OCI-LY7 (cell line): Measurements from ENCODE around the gene RBM15. TPM values are rescaled to one million over a fixed set of nuclear protein-coding genes. Genes with fewer than 3 reads are reported as not detected.

Experiments
- BruUV-seq: library from RNA; stranded (reverse); fragments of 400-500 nt; replicated peaks from 2 replicates; lab custom pipeline; 2021; lab: Mats Ljungman, UMichigan
- CTCF ChIA-PET: fragments of 300-600 bp; sonication (Branson Sonifier 250); formaldehyde crosslinking; loops from one replicate; lab custom pipeline; 2022; ENCODE audit warnings: antibody characterized with exemption; ENCODE audit not compliant: unreplicated experiment; lab: Charles Lee
- POLR2A ChIA-PET: fragments of 300-600 bp; sonication (Branson Sonifier 250); formaldehyde crosslinking; loops from one replicate; lab custom pipeline; 2022; ENCODE audit warnings: antibody characterized with exemption; lab: Charles Lee
- DNase-seq: peaks from one replicate; pipeline ENCODE4 v3.0.0-alpha.2; 2015; ENCODE audit warnings: low spot score
- H2AFZ ChIP-seq: fragments of 200-600 bp; sonication (generic), shearing (Covaris generic); 2 replicates; pipeline ENCODE4 v1.6.1; 2014; ENCODE audit warnings: mild to moderate bottlenecking, antibody characterized with exemption, low read length, moderate library complexity
- H3K27ac ChIP-seq: fragments of 200-600 bp; sonication (generic); 2 replicates; pipeline ENCODE4 v1.5.1; 2014; ENCODE audit warnings: mixed run types, low read depth, mild to moderate bottlenecking, moderate library complexity, low read length, inconsistent platforms; ENCODE audit not compliant: poor library complexity, severe bottlenecking
- H3K36me3 ChIP-seq: fragments of 200-600 bp; sonication (generic); 2 replicates; pipeline ENCODE4 v1.6.1; 2014; ENCODE audit warnings: mild to moderate bottlenecking, antibody characterized with exemption, low read length, moderate library complexity, mixed read lengths; ENCODE audit not compliant: insufficient read depth
- H3K4me1 ChIP-seq: fragments of 200-600 bp; sonication (generic); 2 replicates; pipeline ENCODE4 v1.5.1; 2014; ENCODE audit warnings: mild to moderate bottlenecking, low read length; ENCODE audit not compliant: insufficient read depth, poor library complexity, severe bottlenecking
- H3K4me2 ChIP-seq: fragments of 200-600 bp; sonication (generic); 2 replicates; pipeline ENCODE4 v1.6.1; 2014; ENCODE audit warnings: mild to moderate bottlenecking, low read length
- H3K4me3 ChIP-seq: fragments of 200-600 bp; sonication (generic); 2 replicates; pipeline ENCODE4 v1.5.1; 2014; ENCODE audit warnings: mild to moderate bottlenecking, low read depth, low read length; ENCODE audit not compliant: poor library complexity, severe bottlenecking
- H3K79me2 ChIP-seq: fragments of 200-600 bp; sonication (generic); 2 replicates; pipeline ENCODE4 v1.6.1; 2016; ENCODE audit warnings: low read depth, mild to moderate bottlenecking, low read length, moderate library complexity, mixed read lengths; ENCODE audit not compliant: insufficient read depth
- H3K9me2 ChIP-seq: fragments of 200-600 bp; sonication (generic); 2 replicates; pipeline ENCODE4 v1.6.1; 2016; ENCODE audit warnings: mild to moderate bottlenecking, low read length, mixed read lengths; ENCODE audit not compliant: insufficient read depth
- H3K9me3 ChIP-seq: fragments of 200-600 bp; sonication (generic); 2 replicates; pipeline ENCODE4 v1.6.1; 2014; ENCODE audit warnings: mild to moderate bottlenecking, mixed run types, low read length, mixed read lengths
- H4K20me1 ChIP-seq: fragments of 200-600 bp; sonication (generic); 2 replicates; pipeline ENCODE4 v1.6.1; 2014; ENCODE audit warnings: mild to moderate bottlenecking, antibody characterized with exemption, low read length, moderate library complexity, mixed read lengths; ENCODE audit not compliant: insufficient read depth
- CTCF ChIP-seq: fragments of 200-600 bp; sonication (generic); conservative IDR thresholded peaks from 2 replicates; pipeline ENCODE4 v1.5.1; 2014; ENCODE audit warnings: mild to moderate bottlenecking, antibody characterized with exemption, low read length, moderate library complexity, mixed read lengths
- EZH2phosphoT487 ChIP-seq: fragments of 200-600 bp; sonication (generic); IDR thresholded peaks from 2 replicates; pipeline ENCODE4 v1.6.1; 2018; ENCODE audit warnings: low read depth, borderline replicate concordance, mild to moderate bottlenecking, mixed run types, antibody characterized with exemption, low read length, moderate library complexity, mixed read lengths
- intact Hi-C: fragments of 100-400 bp; cut with micrococcal nuclease; formaldehyde crosslinking; loops from one replicate; pipeline ENCODE4 v1.10.0; 2022; ENCODE audit not compliant: unreplicated experiment
- total RNA-seq, 2 experiments: library from RNA; depleted of rRNA in 1 of 2; stranded (reverse); fragments of >200 nt in 1 of 2; shearing (Covaris generic) in 1 of 2; gene quantifications; 2 replicates each; pipeline ENCODE4 v1.2.3, GENCODE V29; 2014 to 2022

RBM15 gene
- total RNA-seq, 2 experiments from 2014 or later, result 119 to 221 TPM

GRCh38 chr1:110340207-110340468 lies 961 bp downstream of the RBM15 start:
- TF ChIP-seq EZH2phosphoT487, result no peak
- TF ChIP-seq CTCF, result 0 out of 2 replicates have a peak, but pooled peaks have one; percentile 10
- ChIA-PET CTCF (no interaction called here), POLR2A (interaction anchor here (0.5 to 6.1 kb wide), 4 partner anchors 8 to 626 kb away, joined by 3 to 39 read pairs (median 13); no protein-coding TSS in a partner anchor)
- H2AFZ ChIP-seq, result no peak overlapping the region
- peaks cover 40% of the 10 kb centered on the region for H3K4me1 ChIP-seq
- intact Hi-C loops, result no loop called here
- peaks cover 57% of the 10 kb centered on the region for H3K36me3 ChIP-seq
- peak overlapping the region; percentile 92 for H3K27ac ChIP-seq
- DNase-seq, result no peak
- peaks cover 74% of the 10 kb centered on the region for H3K79me2 ChIP-seq
- H3K9me2 ChIP-seq, result no peaks in the 10 kb centered on the region
- peak overlapping the region; percentile 93 for H3K4me3 ChIP-seq
- H3K4me2 ChIP-seq, result peak overlapping the region; percentile 98
- H4K20me1 ChIP-seq, result peaks cover 51% of the 10 kb centered on the region
- H3K9me3 ChIP-seq, result no peaks in the 10 kb centered on the region
- BruUV-seq, result no TSS peak

GRCh38 chr1:110341146-110341871 lies 2.1 kb downstream of the RBM15 start:
- DNase-seq, result no peak
- peaks cover 68% of the 10 kb centered on the region for H3K36me3 ChIP-seq

More at GRCh38 chr1:110341146-110341871, 2.1 kb downstream of the RBM15 start:
- Histone ChIP-seq H3K4me3 (peak overlapping the region; percentile 93), H2AFZ (no peak overlapping the region), H3K27ac (peak overlapping the region; percentile 92), H3K79me2 (peaks cover 85% of the 10 kb centered on the region), H3K9me2 (no peaks in the 10 kb centered on the region), H3K4me2 (peak overlapping the region; percentile 98), H3K4me1 (peaks cover 46% of the 10 kb centered on the region), H4K20me1 (peaks cover 59% of the 10 kb centered on the region), H3K9me3 (no peaks in the 10 kb centered on the region)
- ChIA-PET POLR2A (interaction anchor here (0.6 to 6.1 kb wide), 2 partner anchors 44 to 332 kb away, joined by 3 to 39 read pairs; no protein-coding TSS in a partner anchor), CTCF (interaction anchor here (0.9 kb wide), 1 partner anchor 70 kb away, joined by 3 read pairs; no protein-coding TSS in a partner anchor)
- intact Hi-C loops, result no loop called here
- TF ChIP-seq EZH2phosphoT487 (no peak), CTCF (no peak)
- no TSS peak for BruUV-seq
